Kidney (tissue), 14 donors: ENCODE data around the gene TMEM252. TPM values are rescaled to one million over a fixed set of nuclear protein-coding genes. Genes with fewer than 3 reads are reported as not detected.

Experiments used
- DNase-seq, 5 donors: peaks; one replicate each; pipeline ENCODE4 v3.0.0-alpha.2; 2013 to 2020
- FAIRE-seq: peaks from 2 replicates; lab custom pipeline; 2012; peaks lifted over from hg19 to GRCh38; lab: Jason Lieb, UNC
- H3K27ac ChIP-seq, 2 donors: one replicate each; pipeline ENCODE4 v1.7.0; 2013; ENCODE audit warnings: low read depth in 2 of 2, low read length in 2 of 2, inconsistent platforms in 1 of 2
- H3K27me3 ChIP-seq: one replicate; pipeline ENCODE4 v1.7.1; 2013; ENCODE audit warnings: low read length, inconsistent platforms; ENCODE audit not compliant: control insufficient read depth, insufficient read depth
- H3K36me3 ChIP-seq, 3 donors: one replicate each; pipeline versions ENCODE4 v1.7.0 to v1.7.1; 2013; ENCODE audit warnings: low read length in 3 of 3, control low read depth in 1 of 3, inconsistent platforms in 1 of 3; ENCODE audit not compliant: insufficient read depth in 3 of 3, control insufficient read depth in 2 of 3
- H3K4me1 ChIP-seq, 3 donors: one replicate each; pipeline versions ENCODE4 v1.7.0 to v1.7.1; 2013; ENCODE audit warnings: low read length in 3 of 3, inconsistent platforms in 1 of 3, low read depth in 1 of 3; ENCODE audit not compliant: control insufficient read depth in 2 of 3, insufficient read depth in 2 of 3
- H3K4me3 ChIP-seq, 3 donors: one replicate each; pipeline versions ENCODE4 v1.7.0 to v1.8.1; 2013; ENCODE audit warnings: low read length in 3 of 3, control low read depth in 1 of 3, inconsistent platforms in 1 of 3
- H3K9ac ChIP-seq, 3 donors: one replicate each; pipeline versions ENCODE4 v1.7.0 to v1.7.1; 2013; ENCODE audit warnings: low read length in 3 of 3, control low read depth in 1 of 3, inconsistent platforms in 1 of 3
- H3K9me3 ChIP-seq, 3 donors: one replicate each; pipeline versions ENCODE4 v1.7.0 to v1.7.1; 2013; ENCODE audit warnings: low read length in 3 of 3, control low read depth in 1 of 3, inconsistent platforms in 1 of 3; ENCODE audit not compliant: control insufficient read depth in 2 of 3, insufficient read depth in 1 of 3
- intact Hi-C: fragments of 100-400 bp; cut with DNase I; formaldehyde crosslinking; loops from one replicate; pipeline ENCODE4 v1.11.1; 2022
- polyA plus RNA-seq: library from polyadenylated mRNA; stranded (reverse); fragments of 350-450 nt; fragmentation: Illumina TruSeq; extraction: RNeasy Lipid Tissue Mini Kit (QIAGEN cat#74804); gene quantifications from one replicate; pipeline ENCODE4 v1.2.3, GENCODE V29; 2014; ENCODE audit warnings: low read depth, low replicate concordance; ENCODE audit not compliant: insufficient read depth
- total RNA-seq: library from RNA; stranded (reverse); fragmentation: NEBNext Ultra II Directional; extraction: Animal tissue kit (Norgen Biotek cat#: 25700); gene quantifications from one replicate; pipeline ENCODE4 v1.2.1, GENCODE V29; 2021
- TF ChIP-seq, protein P1 (sequence below): IDR thresholded peaks from 3 replicates; pipeline ENCODE4 v1.5.1; 2012; ENCODE audit warnings: mild to moderate bottlenecking, moderate library complexity, borderline replicate concordance; ENCODE audit not compliant: insufficient read depth; ENCODE audit errors: extremely low read depth
- donor health status: control.
- donor health status: control.
- donor health status: control.
- donor health status: control.
- donor health status: control.
- donor health status: DM: yes; HTN: yes; CAD: no.
- donor health status: Normal renal cell carcinoma (clear cell type).

Gene TMEM252
- total and polyA plus RNA-seq, 2 donors from 2014 or later, result 3.4 to 111 TPM

GRCh38 chr9:68584189-68585033, 43.7 kb upstream of the TMEM252 start:
- H3K4me1 ChIP-seq, result no peaks in the 10 kb centered on the region
- H3K27ac ChIP-seq, result no peak overlapping the region
- H3K36me3 ChIP-seq, result no peaks in the 10 kb centered on the region
- H3K27me3 ChIP-seq, result no peaks in the 10 kb centered on the region
- H3K4me3 ChIP-seq, result no peak overlapping the region
- TF ChIP-seq, protein P1, sequence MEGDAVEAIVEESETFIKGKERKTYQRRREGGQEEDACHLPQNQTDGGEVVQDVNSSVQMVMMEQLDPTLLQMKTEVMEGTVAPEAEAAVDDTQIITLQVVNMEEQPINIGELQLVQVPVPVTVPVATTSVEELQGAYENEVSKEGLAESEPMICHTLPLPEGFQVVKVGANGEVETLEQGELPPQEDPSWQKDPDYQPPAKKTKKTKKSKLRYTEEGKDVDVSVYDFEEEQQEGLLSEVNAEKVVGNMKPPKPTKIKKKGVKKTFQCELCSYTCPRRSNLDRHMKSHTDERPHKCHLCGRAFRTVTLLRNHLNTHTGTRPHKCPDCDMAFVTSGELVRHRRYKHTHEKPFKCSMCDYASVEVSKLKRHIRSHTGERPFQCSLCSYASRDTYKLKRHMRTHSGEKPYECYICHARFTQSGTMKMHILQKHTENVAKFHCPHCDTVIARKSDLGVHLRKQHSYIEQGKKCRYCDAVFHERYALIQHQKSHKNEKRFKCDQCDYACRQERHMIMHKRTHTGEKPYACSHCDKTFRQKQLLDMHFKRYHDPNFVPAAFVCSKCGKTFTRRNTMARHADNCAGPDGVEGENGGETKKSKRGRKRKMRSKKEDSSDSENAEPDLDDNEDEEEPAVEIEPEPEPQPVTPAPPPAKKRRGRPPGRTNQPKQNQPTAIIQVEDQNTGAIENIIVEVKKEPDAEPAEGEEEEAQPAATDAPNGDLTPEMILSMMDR, result peak; percentile 94
- H3K9ac ChIP-seq, result no peak overlapping the region
- H3K9me3 ChIP-seq, result no peaks in the 10 kb centered on the region
- FAIRE-seq, result peak; percentile 95
- intact Hi-C loops, result loop anchor here (10.0 kb wide), 2 partner anchors 260 to 420 kb away; no protein-coding TSS in a partner anchor
- peak; percentile 88 to 97 (median 90) for DNase-seq

- H3K4me3 ChIP-seq, result no peak overlapping the region
- TF ChIP-seq, protein P1, result no peak
- no peaks in the 10 kb centered on the region for H3K27me3 ChIP-seq
- no peak overlapping the region for H3K9ac ChIP-seq
- DNase-seq (no peak), FAIRE-seq (no peak)
- H3K36me3 ChIP-seq, result no peaks in the 10 kb centered on the region
- H3K27ac ChIP-seq, result no peak overlapping the region
- intact Hi-C loops, result loop anchor here (10.0 kb wide), 2 partner anchors 263 to 423 kb away; no protein-coding TSS in a partner anchor
- peaks cover 0 to 7% (median 0%) of the 10 kb centered on the region in 3 donors for H3K4me1 ChIP-seq
- no peaks in the 10 kb centered on the region for H3K9me3 ChIP-seq
These were observed 41.0 kb upstream of the TMEM252 start for GRCh38 chr9:68581696-68582095.

- intact Hi-C loops, result no loop called here
- TF ChIP-seq, protein P1, result no peak
- Histone ChIP-seq H3K9me3 (no peaks in the 10 kb centered on the region), H3K36me3 (no peaks in the 10 kb centered on the region), H3K9ac (no peak overlapping the region), H3K4me1 (peaks cover 0 to 7% (median 0%) of the 10 kb centered on the region in 3 donors), H3K27me3 (no peaks in the 10 kb centered on the region), H3K4me3 (no peak overlapping the region), H3K27ac (no peak overlapping the region)
- DNase-seq, result peak in 3 of 5 donors; percentile 37 to 56 (median 50)
- no peak for FAIRE-seq
These were observed 37.3 kb upstream of the TMEM252 start for GRCh38 chr9:68577774-68578591.
